Activated CD4-positive, alpha-beta T cell treated with anti-CD3 and anti-CD28 coated beads, Interleukin-2, Interleukin-6, amounts not matched to agents 100 ng/mL and 50 ng/mL, durations not matched to agents 16 hours and 8 hours (primary cell): ENCODE results near the gene MAN2B2.
A peak's percentile ranks its signal among the peaks of the same experiment; 100 is the strongest.
"Not testable (repeated sequence)": the region's sequence is repeated elsewhere in the genome, so short reads cannot be mapped to it uniquely, and the experiment has no call there.

Source experiments
- DNase-seq: peaks from one replicate; pipeline ENCODE4 v3.0.0-alpha.2; 2020

The MAN2B2 gene

DNA sequence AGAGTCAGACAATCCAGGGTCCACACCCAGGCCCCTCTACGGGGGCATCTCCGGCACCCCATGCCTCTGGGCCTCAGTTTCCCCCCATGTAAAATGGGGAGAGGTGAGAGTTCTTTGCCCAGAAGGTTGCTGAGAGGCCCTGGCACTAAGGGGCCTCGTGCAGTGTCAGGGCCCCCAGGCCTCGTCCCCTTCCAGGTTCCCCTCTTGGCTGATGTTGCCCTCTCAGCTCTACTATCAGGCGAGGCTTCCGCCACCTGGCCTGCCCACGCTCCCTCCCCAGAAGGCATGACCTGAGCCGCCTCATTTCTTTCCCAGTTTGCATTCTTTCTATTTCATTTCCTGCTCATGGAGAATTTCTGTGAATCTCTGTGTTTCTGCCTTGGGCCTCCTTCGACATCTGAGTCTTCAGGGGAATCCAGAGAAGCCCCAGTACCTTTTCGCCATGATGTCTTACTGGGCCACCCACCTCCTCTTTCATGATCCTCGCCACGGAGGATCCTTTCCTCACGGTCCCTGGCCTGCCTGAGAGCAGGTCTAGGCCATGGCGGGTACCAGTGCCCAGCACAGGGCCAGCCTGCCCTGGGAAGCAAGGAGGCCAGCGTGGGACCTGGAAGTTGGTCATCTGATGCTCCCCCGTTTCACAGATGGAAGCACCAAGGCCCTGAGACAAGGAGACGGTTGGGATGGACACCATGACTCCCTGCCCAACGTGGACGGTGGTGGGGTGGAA is 43.6 kb downstream of the MAN2B2 start:
- no peak for DNase-seq

GRCh38 chr4:6619116-6619465 is 44.1 kb downstream of the MAN2B2 start:
- DNase-seq, result no peak

GRCh38 chr4:6619466-6620255 is 44.7 kb downstream of the MAN2B2 start:
- no peak for DNase-seq

DNA sequence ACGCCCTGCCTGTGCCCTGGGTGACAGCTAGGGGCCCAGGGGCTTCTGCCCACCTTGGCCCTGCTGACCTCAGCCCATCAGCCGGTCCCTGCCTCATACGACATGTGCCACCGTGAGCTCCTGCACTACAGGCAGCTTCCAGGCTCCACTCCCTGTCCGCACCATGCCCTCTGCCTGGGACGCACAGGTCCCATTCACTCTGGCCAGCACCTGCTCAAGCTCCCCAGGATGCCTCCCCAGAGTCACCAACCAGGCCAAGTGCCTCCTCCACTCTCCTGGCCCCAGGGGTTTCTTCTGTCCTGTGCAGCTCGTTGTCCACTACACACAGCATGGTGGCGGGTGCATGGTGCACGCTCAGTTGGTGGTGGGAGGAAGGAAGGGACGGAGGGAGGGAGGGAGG is 45.3 kb downstream of the MAN2B2 start:
- DNase-seq, result no peak

DNA sequence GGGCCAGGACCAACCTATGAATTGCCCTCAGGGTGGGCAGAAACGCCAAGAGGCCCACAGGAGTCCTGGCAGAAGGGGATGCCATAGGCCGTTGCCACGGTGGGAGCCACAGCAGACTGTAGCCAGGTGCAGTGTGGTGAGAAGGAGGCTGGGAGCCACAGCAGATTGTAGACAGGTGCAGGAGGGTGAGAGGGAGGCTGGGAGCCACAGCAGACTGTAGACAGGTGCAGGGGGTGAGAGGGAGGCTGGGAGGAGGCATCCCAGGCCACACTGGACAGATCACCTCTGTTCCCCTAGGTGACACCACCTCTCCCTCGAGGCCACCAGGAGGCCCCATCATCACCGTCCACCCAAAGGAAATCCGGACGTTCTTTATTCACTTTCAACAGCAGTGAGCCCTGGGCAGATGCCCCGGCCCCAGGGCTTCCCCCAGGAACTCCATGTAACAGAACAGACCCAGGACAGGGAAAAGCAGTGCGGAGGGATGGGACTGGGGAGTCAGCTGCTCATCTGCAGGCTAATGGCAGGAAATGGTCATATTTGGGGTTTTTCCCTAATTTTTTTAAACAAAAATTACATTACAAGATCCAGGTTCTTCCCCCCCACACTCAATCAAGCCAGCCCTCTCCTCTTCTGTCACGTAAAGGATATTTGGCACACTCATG is 46.0 kb downstream of the MAN2B2 start:
- no peak for DNase-seq

DNA sequence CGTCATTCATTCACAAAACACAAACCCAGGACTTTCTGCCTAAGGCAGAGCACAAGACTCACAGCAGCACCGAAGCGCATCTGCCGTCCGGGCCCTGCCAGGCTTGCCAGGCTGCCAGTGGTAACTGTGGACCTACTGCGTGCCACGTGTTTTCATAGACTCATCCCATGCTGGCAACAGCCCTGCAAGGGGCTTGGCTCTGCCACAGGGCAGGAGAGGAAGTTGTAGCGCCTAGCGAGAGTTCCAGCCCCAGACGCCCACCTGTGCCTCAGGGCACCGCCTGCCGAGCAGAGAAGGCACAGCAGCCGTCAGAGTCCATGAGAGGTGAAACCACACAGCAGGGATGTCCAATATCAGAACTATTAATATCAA is 46.6 kb downstream of the MAN2B2 start:
- no peak for DNase-seq

DNA sequence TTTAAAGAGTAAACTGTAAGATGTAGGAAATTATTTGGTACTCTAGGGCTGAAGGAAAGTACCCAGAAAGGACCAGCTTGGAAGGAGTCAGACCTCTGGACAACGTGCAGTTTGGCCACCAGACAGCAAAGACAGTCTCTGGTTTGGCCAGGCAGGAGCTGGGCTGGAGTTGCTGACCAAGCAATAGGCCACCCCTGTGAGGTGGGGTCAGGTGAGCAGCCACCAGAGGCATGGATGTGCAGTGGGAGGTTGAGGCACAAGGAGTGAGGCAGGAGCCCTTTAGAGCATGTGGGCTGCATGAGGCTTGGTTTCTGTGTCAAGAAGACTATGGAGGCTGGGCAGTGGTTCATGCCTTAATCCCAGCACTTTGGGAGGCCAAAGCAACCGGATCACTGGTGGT is 47.8 kb downstream of the MAN2B2 start:
- no peak for DNase-seq

- DNase-seq, result no peak
Measured at GRCh38 chr4:6625256-6625655, 50.3 kb downstream of the MAN2B2 start.

GRCh38 chr4:6626066-6626465 is 51.1 kb downstream of the MAN2B2 start:
- DNase-seq, result no peak

GRCh38 chr4:6627832-6628231 is 52.8 kb downstream of the MAN2B2 start:
- DNase-seq, result no peak

DNA sequence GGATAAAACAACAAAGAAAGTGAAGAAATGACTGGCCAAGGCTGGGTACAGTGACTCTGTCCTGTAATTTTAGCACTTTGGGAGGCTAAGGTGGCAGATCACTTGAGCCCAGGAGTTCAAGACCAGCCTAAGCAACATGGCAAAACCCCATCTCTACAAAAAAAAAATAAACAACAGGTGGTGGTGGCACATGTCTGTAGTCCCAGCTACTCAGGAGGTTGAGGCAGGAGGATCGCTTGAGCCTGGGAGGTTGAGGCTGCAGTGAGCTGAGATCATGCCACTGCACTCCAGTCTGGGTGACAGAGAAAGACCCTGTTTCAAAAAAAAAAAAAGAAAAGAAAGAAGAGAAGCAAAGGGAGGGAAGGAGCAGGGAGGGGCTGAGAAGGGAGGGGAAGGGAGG is 53.5 kb downstream of the MAN2B2 start:
- not testable (repeated sequence) for DNase-seq

DNA sequence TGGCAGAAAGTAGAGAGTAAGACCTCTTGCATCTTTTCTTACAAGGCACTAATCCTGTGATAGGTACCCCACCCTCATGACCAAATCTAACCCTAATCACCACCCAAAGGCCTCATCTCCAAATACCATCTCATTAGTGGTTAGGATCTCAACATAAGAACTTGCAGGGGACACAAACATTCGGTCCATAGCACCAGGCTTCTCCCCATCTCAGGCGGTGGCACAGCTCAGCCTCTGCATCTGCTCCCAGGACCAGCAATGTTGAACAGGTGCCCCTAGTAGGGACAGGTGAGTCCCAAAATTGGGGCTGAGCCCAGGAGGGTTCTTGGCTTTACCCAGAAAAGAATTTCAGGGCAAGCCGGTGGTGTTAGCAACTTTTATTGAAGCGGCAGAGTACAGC is 57.1 kb downstream of the MAN2B2 start:
- no peak for DNase-seq

- DNase-seq, result no peak
Measured at GRCh38 chr4:6633091-6633906, 58.3 kb downstream of the MAN2B2 start.

DNA sequence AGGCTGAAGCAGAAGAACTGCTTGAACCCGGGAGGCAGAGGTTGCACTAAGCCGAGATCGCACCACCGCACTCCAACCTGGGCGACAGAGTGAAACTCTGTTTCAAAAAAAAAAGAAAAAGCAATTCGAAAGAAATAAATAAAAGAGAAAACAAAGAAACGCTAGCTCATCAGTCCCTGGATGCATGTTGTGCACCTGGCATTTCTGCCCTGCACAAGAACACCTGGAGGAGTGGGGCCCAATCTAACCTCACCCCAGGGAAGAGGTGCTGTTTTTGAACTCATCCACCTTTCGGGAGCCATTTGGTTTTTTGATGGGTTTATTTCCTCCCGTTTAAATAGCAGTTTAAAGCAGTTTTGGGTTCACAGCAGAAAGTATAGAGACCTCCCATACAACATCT is 59.8 kb downstream of the MAN2B2 start:
- DNase-seq, result no peak

- DNase-seq, result no peak
Measured at GRCh38 chr4:6639137-6639680, 64.2 kb downstream of the MAN2B2 start.

DNA sequence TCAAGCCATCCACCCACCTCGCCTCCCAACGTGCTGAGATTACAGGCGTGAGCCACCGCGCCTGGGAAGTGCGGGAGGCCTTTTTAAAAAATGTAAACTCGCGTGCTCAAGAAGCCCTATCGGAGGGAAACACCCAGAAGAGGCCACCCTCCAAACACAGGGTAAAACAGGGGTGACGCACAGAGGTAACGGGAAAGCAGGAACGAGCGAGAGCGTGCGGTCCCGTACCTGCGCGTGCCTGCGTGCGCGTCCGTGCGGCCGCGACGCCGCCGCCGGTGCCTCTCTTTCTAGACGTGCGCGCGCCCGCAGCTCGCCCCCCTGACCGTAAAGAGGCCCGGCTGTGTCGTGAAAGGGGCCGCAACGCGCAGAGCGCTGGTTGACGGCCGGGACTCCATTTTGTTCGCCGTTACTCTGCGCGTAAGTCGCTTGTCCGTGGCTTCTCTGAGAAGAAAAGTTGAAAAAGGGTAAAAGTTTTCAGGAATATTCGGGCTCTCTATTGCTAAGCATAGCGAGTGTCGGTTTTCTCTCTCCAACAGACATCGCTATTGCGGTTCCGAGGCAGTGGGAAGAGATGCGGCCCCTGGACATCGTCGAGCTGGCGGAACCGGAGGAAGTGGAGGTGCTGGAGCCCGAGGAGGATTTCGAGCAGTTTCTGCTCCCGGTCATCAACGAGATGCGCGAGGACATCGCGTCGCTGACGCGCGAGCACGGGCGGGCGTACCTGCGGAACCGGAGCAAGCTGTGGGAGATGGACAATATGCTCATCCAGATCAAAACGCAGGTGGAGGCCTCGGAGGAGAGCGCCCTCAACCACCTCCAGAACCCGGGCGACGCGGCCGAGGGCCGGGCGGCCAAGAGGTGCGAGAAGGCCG is 65.5 kb downstream of the MAN2B2 start, which contains the start of gene MRFAP1:
Gene MRFAP1 (plus strand): TSS at position 394 of the 872 bp plus-strand sequence. CDS start 178 bp downstream, at position 572.
- DNase-seq, result peak; percentile 95

DNA sequence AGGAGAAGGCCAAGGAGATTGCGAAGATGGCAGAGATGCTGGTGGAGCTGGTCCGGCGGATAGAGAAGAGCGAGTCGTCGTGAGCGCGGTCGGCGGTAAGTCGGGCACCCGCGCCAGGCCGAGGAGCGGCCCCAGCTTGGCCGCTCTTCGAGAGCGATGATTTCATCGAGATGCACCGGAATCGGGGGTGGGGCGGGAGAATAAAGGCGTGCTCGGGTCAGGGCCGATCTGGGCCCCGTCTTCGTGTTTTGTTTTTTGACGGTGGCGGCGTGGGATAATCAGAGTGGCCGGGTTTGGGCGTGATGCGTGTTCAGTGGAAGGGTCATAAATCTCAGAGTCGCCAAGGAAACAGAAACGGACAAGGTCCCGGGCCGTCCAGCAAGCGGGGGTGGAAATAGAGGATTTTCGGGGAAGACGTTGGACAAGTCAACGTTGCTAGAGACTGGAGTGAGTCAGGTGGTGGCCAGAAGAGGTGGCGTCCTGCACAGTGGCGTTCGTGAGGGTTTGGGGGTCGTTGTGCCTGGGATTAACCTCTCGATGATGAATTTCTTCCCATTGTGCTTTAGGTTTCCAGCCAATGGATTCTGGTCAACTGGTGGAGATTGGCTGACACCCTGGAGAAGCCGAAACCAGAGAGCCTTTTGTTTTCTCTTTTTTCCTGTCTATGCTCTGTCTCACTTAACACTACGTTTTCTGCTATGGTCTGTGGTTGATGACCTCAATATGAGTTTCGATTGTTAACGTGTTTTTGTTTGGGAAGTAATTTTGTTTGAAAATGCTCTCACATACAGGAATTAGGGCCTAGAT is 66.4 kb downstream of the MAN2B2 start:
- peak; percentile 60 for DNase-seq

GRCh38 chr4:6641971-6642320 is 67.0 kb downstream of the MAN2B2 start:
- DNase-seq, result no peak

- no peak for DNase-seq
Measured at GRCh38 chr4:6643141-6643847, 68.3 kb downstream of the MAN2B2 start.
